ENCODE measurements around the gene C11orf71.

C11orf71 gene

GRCh38 chr11:114358716-114359115, 41.6 kb downstream of the C11orf71 start:
- TF ChIP-seq CTCF (IDR thresholded peaks at IDR 0.05) = no peak
- TF ChIP-seq ZFX (IDR thresholded peaks at IDR 0.05; ENCODE audit: borderline replicate concordance) = no peak
- no peak overlapping the region for H3K27ac ChIP-seq

- TF ChIP-seq ZFX (IDR thresholded peaks at IDR 0.05; ENCODE audit: borderline replicate concordance) (no peak), CTCF (IDR thresholded peaks at IDR 0.05) (no peak)
- no peak overlapping the region for H3K27ac ChIP-seq
Observed at GRCh38 chr11:114354076-114354475, 46.2 kb downstream of the C11orf71 start.

GRCh38 chr11:114353443-114353842, 46.9 kb downstream of the C11orf71 start:
- no peak overlapping the region for H3K27ac ChIP-seq

GRCh38 chr11:114350022-114350421, 50.3 kb downstream of the C11orf71 start:
- no peak for TF ChIP-seq ZFX (IDR thresholded peaks at IDR 0.05; ENCODE audit: borderline replicate concordance)
- TF ChIP-seq CTCF (IDR thresholded peaks at IDR 0.05) = no peak
- no peak overlapping the region for H3K27ac ChIP-seq

More at GRCh38 chr11:114353443-114353842, 46.9 kb downstream of the C11orf71 start:
- no peak for TF ChIP-seq CTCF (IDR thresholded peaks at IDR 0.05)
- no peak for TF ChIP-seq ZFX (IDR thresholded peaks at IDR 0.05; ENCODE audit: borderline replicate concordance)
